ENCODE results near the gene EXD2. TPM values are rescaled to one million over a fixed set of nuclear protein-coding genes. Genes with fewer than 3 reads are reported as not detected.

EXD2 gene
- total RNA-seq, 1 donor from 2014 or later = 16.5 TPM

DNA sequence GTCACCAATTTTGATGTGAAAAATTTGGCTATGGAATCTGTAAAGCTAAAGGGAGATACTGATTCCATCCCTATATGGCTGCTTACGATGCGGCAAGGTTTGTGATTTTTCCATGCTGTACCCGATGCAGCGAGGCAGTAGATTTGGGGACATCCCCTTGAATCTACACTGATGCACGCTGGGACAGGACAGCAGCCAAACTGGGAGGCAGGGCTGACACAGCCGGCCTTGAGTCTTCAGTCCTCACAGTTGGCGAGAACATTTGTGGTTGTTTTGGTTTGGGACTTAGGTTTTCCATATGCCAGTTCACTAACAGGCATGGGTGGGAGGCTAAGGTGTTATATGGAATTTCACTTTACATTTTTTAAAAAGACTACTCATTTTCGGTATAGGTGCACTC, 72.5 kb downstream of the EXD2 start:
- H3K36me3 ChIP-seq = no peaks in the 10 kb centered on the region
- H3K4me1 ChIP-seq = peaks cover 100% of the 10 kb centered on the region

DNA sequence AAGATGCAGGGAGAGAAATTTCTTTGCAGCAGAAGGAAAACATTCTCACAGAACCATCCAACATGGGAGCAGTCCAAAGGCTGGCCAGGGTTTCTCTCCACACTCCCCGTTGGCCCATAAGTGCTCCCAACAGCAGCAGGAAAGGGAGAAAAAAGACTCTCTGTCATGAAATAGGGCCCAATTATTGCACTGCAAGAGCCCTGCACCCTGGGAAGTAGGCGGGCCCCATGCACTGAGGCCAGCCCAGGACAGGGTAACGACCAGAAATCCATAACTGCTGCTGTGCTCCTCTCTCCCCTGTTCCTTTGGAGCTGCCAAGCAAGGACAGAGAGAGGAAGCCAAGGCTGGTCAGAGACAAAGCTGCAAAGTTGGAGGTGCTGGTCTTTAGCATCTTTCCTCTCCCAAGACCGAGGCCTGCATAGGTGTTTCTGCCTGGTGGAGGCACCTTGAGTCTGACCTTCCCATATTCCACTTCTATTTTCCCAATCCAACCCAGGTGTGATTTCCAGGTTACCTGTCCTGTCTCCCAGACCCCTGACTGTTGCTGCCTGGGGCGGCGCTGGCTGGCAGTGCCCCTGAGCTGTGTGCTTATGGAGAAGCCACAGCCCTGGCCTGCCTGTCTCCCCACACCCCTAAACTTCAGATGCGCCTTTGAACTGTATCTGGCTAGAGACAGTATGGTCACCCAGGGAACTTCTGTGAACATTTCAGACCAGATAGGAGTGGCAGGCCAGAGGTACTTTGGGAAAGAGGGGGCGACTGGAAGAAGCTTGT, 75.5 kb downstream of the EXD2 start:
- Histone ChIP-seq H3K9me3 (replicated peaks) (no peaks in the 10 kb centered on the region), H3K27ac (replicated peaks) (peak overlapping the region; percentile 60), H3K36me3 (no peaks in the 10 kb centered on the region), H3K4me1 (peaks cover 100% of the 10 kb centered on the region), H3K27me3 (ENCODE audit: low read depth) (peaks cover 7% of the 10 kb centered on the region), H3K4me3 (no peak overlapping the region)
- intact Hi-C loops (cut with micrococcal nuclease) = no loop called here
- TF ChIP-seq, protein P1, sequence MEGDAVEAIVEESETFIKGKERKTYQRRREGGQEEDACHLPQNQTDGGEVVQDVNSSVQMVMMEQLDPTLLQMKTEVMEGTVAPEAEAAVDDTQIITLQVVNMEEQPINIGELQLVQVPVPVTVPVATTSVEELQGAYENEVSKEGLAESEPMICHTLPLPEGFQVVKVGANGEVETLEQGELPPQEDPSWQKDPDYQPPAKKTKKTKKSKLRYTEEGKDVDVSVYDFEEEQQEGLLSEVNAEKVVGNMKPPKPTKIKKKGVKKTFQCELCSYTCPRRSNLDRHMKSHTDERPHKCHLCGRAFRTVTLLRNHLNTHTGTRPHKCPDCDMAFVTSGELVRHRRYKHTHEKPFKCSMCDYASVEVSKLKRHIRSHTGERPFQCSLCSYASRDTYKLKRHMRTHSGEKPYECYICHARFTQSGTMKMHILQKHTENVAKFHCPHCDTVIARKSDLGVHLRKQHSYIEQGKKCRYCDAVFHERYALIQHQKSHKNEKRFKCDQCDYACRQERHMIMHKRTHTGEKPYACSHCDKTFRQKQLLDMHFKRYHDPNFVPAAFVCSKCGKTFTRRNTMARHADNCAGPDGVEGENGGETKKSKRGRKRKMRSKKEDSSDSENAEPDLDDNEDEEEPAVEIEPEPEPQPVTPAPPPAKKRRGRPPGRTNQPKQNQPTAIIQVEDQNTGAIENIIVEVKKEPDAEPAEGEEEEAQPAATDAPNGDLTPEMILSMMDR (IDR thresholded peaks at IDR 0.05; ENCODE audit: borderline replicate concordance) = no peak
- no peak for DNase-seq

More for the DNA sequence above, 72.5 kb downstream of the EXD2 start:
- Histone ChIP-seq H3K27me3 (ENCODE audit: low read depth) (peaks cover 36% of the 10 kb centered on the region), H3K4me3 (peak overlapping the region; percentile 12), H3K27ac (replicated peaks) (peak overlapping the region; percentile 91), H3K9me3 (replicated peaks) (no peaks in the 10 kb centered on the region)
- TF ChIP-seq, protein P1 (IDR thresholded peaks at IDR 0.05; ENCODE audit: borderline replicate concordance) = no peak
- intact Hi-C loops (cut with micrococcal nuclease) = no loop called here
- DNase-seq = peak; percentile 46

DNA sequence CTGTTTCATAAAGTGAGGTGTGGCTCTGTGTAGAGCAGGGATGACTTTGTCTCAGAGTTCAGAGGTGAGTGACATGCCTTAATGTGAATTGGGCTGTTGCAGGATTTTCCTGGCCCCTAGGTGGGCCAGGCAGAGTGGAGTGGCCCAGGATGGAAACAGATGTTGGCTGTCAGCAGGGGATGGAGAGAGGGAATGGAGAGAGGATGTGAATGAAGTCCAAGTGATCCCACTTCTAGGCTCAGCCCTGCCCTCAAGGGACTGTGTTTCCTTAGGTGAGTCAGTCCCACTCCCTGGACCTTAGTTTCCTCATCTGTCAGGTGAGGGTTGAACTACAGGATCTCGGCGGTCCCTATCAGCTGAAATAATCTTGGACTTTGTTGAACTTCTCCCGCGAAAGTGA, 76.2 kb downstream of the EXD2 start:
- no peak overlapping the region for H3K4me3 ChIP-seq
- H3K4me1 ChIP-seq = peaks cover 100% of the 10 kb centered on the region
- intact Hi-C loops (cut with micrococcal nuclease) = no loop called here
- DNase-seq = no peak
- H3K27me3 ChIP-seq (ENCODE audit: low read depth) = no peaks in the 10 kb centered on the region
- peak overlapping the region; percentile 60 for H3K27ac ChIP-seq (replicated peaks)
- H3K36me3 ChIP-seq = no peaks in the 10 kb centered on the region
- no peaks in the 10 kb centered on the region for H3K9me3 ChIP-seq (replicated peaks)
- TF ChIP-seq, protein P1 (IDR thresholded peaks at IDR 0.05; ENCODE audit: borderline replicate concordance) = no peak

DNA sequence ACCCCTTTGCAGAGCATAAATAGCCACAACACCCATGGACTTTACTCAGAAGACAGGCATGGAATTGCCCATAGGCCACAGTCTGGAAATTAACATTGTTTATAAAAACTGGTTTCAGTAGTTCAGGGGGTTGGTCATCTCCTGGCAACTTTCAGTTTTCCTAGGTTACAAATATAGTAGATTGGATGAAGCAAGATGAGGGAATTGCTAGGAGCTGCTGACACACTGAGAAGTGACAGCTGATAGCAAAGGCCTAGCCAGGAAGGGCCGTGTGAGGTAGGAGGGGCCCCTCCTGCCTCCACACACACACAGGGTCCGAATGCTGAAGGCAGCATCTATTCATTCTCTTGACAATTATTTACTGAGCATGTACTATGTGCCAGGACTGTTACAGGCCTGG, 76.9 kb downstream of the EXD2 start:
- H3K9me3 ChIP-seq (replicated peaks) = no peaks in the 10 kb centered on the region
- peak overlapping the region; percentile 60 for H3K27ac ChIP-seq (replicated peaks)
- H3K36me3 ChIP-seq = no peaks in the 10 kb centered on the region
- intact Hi-C loops (cut with micrococcal nuclease) = no loop called here
- TF ChIP-seq, protein P1 (IDR thresholded peaks at IDR 0.05; ENCODE audit: borderline replicate concordance) = no peak
- peak overlapping the region; percentile 13 for H3K4me3 ChIP-seq
- no peaks in the 10 kb centered on the region for H3K27me3 ChIP-seq (ENCODE audit: low read depth)
- no peak for DNase-seq
- peaks cover 100% of the 10 kb centered on the region for H3K4me1 ChIP-seq

DNA sequence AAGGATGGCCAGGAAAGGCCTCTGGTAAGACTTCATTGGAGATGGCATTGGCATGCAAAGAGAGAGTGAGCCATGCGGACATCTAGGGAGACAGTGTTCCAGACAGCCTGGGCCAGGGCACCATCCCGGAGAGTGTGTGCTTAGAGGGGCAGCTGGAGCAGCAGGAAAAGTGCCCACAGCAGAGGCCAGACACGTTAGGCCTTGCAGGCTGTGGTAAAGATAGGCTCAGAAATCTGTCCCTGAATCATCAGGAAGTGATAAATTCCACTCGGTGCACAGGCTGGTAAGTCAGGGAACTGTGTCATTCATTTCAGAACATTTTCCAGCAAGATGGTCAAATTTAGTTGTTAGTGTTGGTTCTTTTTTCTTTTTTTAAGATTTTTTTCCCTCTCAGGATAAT, 77.5 kb downstream of the EXD2 start:
- TF ChIP-seq, protein P1 (IDR thresholded peaks at IDR 0.05; ENCODE audit: borderline replicate concordance) = no peak
- no peak for DNase-seq
- H3K4me3 ChIP-seq = no peak overlapping the region
- peaks cover 100% of the 10 kb centered on the region for H3K4me1 ChIP-seq
- intact Hi-C loops (cut with micrococcal nuclease) = no loop called here
- H3K9me3 ChIP-seq (replicated peaks) = no peaks in the 10 kb centered on the region
- peak overlapping the region; percentile 60 for H3K27ac ChIP-seq (replicated peaks)
- H3K27me3 ChIP-seq (ENCODE audit: low read depth) = no peaks in the 10 kb centered on the region
- no peaks in the 10 kb centered on the region for H3K36me3 ChIP-seq

All from left ventricle myocardium inferior (tissue), 1 donor.